HG03103 (cell line): ENCODE data around the gene RASSF1.

ENCODE experiments used
- ATAC-seq: cut with Tn5 transposase; IDR thresholded peaks from one replicate; pipeline ENCODE4 v1.9.1; 2021; ENCODE audit warnings: low read depth; ENCODE audit not compliant: unreplicated experiment

Gene RASSF1

GRCh38 chr3:50345586-50346234 lies 5.1 kb upstream of the RASSF1 start, which contains the start of gene ZMYND10:
Gene ZMYND10 (minus strand): TSS chr3:50345732. CDS start chr3:50345579, 153 bp downstream.
- ATAC-seq: no peak

DNA sequence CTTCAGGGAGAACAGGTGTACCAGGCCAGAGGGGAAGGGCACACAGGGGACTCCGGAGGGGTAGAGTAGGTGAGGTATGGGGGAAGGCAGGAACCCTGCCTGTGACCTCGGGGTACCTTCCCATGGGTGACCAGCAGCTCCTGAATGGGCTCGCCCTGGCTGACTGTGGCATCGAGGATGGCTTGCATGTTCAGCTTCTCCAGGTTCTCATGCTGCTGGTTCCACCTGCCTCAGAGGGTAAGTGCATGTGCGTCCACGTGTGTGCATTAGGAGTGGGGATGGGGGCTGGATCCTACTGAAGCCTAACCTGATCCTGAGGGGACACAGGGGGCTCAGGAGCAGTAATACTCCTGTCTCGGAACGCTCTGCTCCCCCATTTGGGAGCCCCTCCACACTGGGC lies 4.4 kb upstream of the RASSF1 start:
- no peak for ATAC-seq

- ATAC-seq: no peak
These were observed 2.4 kb upstream of the RASSF1 start for GRCh38 chr3:50342813-50343633.

GRCh38 chr3:50341996-50342650 lies 1.5 kb upstream of the RASSF1 start:
- ATAC-seq: no peak

DNA sequence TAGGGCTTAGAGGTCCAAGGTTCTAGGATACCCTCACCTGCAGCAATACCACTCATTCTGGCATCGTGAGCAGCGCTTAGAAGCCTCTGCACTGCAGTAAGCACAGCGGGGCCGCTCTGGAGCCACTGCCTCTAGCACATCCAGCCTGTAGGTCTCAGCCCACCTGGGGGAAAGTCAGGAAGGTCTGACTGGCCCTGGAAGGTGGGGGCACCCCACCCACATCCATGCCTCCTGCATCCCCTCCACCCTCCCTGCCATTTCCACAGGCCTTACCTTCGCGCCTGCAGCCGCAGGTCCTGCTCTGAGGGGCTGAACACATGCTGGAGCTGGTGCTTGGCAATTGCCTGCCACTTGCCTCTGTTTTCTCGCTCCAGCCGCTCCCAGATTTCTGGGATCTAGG lies 901 bp upstream of the RASSF1 start:
- ATAC-seq: no peak

DNA sequence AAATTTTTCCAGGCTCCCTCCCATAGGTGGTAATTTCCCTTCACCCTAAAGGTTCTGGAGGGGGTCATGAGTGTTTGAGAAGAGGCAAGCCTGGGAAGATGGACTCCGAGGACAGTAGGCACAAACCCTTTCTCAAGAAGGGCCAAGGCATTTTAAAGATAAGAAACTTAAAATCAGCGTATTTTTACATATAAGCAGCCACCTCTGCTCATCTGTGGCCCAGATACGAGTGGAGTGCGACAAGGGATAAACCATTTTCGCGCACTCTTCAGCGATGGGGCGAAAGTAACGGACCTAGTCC lies 539 bp downstream of the RASSF1 start:
- no peak for ATAC-seq

GRCh38 chr3:50339485-50340146 lies 1.0 kb downstream of the RASSF1 start:
- ATAC-seq: no peak

- ATAC-seq: no peak
These were observed 1.7 kb downstream of the RASSF1 start for GRCh38 chr3:50338965-50339364.

DNA sequence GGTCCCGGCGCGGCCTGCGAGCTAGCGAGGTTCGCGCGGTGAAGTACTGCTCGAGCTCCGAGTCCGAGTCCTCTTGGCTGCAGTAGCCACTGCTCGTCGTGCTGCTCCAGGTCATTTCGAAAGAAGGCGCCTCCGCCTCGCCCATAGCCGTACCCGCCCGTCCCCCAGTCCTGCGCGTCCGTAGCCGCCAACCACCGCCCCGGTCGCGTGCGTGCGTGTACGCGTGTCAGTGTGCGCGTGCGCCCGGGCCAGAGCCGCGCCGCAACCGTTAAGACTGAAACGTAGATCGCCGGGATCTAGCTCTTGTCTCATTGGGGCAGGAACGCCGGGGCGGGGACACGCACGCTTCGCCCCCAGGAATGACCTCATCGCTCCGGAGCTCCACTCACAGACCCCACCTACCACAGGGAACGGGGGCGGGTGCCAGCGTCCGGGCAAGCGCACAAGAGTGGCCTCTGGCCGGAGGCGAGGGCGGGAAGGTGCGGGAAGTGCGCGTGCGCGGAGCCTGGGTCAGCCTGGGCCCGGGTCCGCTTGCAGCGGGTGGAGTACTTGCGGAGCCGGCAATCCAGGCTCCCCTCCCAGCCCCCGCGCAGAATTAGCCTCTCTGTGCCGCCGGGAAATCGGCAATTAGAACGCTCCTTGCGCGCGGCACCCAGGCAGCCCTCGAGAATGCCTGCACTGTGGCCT lies 3.3 kb downstream of the RASSF1 start:
- ATAC-seq: peak; percentile 67

DNA sequence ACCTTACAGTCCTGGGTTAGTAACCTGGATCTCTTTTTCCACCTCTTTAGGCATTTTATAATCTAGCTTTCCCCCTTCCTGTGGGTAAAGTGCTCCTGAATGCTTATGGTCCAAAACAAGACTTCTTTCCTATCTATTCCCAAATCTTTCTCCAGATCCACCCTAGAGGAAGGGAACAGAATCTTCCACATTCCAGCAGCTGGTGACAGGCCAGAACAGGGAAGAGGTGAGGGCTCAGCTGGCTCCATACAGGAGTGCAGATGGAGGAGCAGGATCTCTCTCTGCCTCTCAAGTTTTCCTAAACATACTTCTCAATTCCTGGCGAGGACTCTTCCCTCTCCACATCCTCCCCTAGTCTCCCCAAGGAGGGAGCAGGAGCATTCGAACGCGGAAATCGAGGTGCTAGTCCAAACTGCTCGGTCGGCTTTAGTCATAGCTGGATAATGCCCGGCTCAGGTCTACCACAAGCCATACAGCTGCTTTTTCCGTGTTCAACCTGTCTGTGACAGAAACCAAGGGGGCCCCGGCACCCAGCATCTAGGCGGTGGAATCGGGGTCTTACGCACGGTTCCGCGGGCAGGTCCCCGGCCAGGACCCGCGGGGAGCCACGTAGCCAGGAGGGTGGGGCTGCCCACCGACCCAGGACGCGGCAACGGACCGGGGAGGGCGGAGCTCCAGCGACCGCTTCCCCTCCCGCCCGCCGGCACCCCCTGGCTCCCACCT lies 4.0 kb downstream of the RASSF1 start:
- ATAC-seq: peak; percentile 31

DNA sequence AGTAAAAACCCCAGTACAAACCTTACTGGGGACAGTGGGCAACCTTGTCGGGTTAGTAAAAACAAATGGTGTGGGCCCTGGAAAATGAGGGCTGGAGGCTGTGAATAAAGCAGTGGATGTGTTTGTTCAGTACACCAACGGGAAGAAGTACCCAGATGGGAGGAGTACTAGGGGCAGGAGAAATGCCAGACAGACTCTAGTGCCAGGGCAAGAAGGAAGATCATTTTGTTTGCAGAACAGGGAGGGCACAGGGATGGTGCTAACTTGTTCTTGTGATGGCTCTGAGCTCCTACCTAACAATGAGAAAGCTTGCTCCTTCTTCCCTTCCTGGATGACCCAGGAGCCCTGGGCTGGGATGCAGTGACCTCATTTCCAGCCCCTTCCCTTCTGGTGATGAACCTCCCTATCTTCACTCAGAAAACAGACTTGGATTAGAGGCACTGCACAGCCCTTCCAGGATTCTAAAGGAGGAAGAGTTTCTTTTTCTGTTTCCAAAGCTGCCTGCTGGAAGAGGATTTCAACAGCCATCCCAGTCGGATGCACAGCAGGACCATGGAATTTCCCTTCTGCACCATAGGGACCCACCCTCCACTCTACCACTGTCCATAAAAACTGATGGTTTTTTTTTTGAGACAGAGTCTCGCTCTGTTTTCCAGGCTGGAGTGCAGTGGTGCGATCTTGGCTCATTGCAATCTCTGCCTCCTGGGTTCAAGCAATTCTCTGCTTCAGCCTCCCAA lies 6.1 kb downstream of the RASSF1 start:
- ATAC-seq: no peak

DNA sequence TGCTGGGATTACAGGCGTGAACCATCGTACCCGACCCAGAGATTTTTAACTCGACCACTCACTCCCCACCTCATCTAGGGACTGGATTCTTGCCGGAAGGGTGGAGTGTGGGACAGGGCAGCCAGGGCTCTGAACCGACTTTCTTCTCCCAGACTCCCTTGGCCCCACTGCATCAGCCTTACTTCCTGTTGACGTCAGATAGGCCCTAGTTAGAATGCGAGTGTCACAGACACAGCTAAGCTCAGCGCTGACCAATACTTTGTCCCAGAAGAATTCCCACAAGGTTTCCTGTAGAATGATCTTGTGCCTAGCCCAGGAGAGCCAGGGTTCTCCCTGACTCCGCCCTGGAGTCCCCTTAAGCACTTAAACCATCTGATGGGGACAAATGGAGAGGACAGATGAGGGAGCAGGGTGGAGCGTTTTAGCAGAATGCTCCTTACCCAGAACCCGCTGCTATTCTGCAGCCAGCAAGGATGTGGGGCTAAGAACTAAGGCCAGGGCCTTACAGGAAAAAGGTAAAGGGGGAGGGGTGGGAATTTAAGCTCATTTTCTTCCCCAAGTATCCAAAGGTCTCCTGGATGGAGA lies 6.8 kb downstream of the RASSF1 start:
- ATAC-seq: no peak

GRCh38 chr3:50331364-50331907 lies 9.2 kb downstream of the RASSF1 start:
- no peak for ATAC-seq

GRCh38 chr3:50330330-50330729 lies 10.3 kb downstream of the RASSF1 start:
- no peak for ATAC-seq

- peak; percentile 84 for ATAC-seq
These were observed 12.5 kb downstream of the RASSF1 start, which contains the start of gene TUSC2 for GRCh38 chr3:50327943-50328691. Gene TUSC2 (minus strand): TSS chr3:50328223. CDS start chr3:50328099, 124 bp downstream.

DNA sequence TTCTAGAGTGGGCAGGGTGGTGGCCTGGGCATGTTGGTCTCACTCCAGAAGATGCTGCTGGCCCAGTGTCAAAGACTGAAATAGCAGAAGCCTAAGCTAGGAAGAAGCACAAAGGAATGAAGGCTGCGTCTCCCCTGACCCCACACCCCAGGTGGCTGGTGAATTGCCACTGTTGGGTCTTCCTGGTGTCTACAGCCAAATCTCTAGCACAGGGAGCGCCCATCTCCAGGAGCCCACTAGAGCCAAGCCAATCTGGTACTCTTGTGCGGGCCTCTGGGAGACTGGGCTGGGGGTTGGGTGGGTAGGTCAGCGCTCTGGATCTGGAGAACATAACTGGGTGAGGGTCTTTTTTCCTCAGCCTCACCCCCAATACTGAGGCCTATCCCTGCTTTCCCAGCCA lies 13.5 kb downstream of the RASSF1 start:
- no peak for ATAC-seq

GRCh38 chr3:50326182-50326541 lies 14.5 kb downstream of the RASSF1 start:
- no peak for ATAC-seq
